HG02981 (cell line): ENCODE results near the gene SLC35E1.

ENCODE experiments used
- ATAC-seq: cut with Tn5 transposase; IDR thresholded peaks from one replicate; pipeline ENCODE4 v1.9.1; 2021; ENCODE audit warnings: mild to moderate bottlenecking, moderate library complexity; ENCODE audit not compliant: unreplicated experiment

The SLC35E1 gene

DNA sequence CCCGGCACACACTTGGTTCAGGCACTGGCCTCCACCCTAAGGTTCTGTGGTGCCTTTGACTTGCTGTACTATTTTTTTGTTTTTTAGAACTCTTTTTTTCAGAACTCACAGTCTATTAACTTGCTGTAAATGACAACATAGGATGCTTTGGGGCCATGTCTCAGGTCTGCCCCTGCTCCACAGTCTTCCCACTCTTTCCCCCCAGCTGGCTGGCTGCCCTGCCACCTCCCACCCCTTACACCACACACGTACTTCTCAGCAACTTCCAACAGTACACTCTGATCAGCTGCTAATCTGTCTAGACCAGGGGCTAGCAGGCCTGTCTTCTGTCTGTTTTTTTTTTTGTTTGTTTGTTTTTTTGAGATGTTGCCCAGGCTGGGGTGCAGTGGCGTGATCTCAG, 67.9 kb downstream of the SLC35E1 start:
- no peak for ATAC-seq
